Stimulated activated CD4-positive, alpha-beta T cell treated with anti-CD3 and anti-CD28 coated beads, Interleukin-2, amount 100 ng/mL, for 24 hours (primary cell): ENCODE data around the gene ZSCAN2.
"Not testable (repeated sequence)": the region's sequence is repeated elsewhere in the genome, so short reads cannot be mapped to it uniquely, and the experiment has no call there.

Source experiments
- DNase-seq, 2 donors: peaks; one replicate each; pipeline ENCODE4 v3.0.0-alpha.2; 2020

Gene ZSCAN2

GRCh38 chr15:84600687-84601554 is at the start of gene ZSCAN2:
ZSCAN2 (plus strand) TSS chr15:84601009; CDS start chr15:84603928, 2,919 bp downstream.
- DNase-seq = peak; percentile 95 to 96

- DNase-seq = not testable (repeated sequence)
These were observed 49.2 kb upstream of the ZSCAN2 start for GRCh38 chr15:84551624-84552023.

GRCh38 chr15:84552896-84553295 is 47.9 kb upstream of the ZSCAN2 start:
- no peak for DNase-seq

- not testable (repeated sequence) for DNase-seq
These were observed 44.1 kb upstream of the ZSCAN2 start for GRCh38 chr15:84556690-84557089.

DNA sequence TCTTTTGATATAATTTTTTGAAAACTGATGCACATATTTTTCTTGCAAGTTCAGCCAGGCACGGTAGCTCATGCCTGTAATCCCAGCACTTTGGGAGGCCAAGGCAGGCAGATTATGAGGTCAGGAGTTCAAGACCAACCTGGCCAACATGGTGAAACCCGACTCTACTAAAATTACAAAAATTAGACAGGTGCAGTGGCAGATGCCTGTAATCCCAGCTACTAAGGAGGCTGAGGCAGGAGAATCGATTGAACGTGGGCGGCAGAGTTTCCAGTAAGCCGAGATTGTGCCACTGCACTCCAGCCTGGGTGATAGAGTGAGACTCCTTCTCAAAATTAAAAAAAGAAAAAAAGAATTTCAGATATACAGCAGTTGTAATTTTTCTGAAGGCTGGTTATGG is 32.8 kb upstream of the ZSCAN2 start:
- not testable (repeated sequence) for DNase-seq

DNA sequence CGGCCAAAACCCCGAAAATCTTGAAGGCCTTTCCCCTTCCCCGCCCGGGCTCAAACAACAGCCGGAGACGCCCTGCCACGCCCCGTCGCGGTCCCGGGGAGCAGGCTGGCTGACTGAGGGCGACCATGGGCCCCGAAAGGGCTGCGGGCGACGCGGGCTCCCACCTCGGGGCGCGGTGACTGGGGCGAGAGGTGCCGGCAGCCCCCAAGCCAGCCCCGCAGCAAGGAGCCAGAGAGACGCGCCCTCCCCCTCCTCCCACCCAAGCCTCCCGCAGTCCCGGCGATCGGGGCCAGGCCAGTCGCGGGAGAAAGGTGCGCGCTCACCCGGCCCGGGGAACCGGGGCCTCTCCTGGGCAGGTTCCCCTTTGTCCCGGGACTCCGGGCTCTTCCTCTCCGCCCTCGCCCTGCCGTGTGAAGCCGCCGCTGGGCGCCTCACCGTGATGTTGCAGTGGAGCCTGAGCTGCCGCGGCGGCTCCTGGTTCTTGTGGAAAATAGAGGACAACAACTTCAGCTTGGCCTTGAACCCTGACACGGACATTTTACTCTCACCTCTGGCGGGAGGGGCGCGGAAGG is 30.6 kb upstream of the ZSCAN2 start:
- peak; percentile 55 to 66 for DNase-seq

DNA sequence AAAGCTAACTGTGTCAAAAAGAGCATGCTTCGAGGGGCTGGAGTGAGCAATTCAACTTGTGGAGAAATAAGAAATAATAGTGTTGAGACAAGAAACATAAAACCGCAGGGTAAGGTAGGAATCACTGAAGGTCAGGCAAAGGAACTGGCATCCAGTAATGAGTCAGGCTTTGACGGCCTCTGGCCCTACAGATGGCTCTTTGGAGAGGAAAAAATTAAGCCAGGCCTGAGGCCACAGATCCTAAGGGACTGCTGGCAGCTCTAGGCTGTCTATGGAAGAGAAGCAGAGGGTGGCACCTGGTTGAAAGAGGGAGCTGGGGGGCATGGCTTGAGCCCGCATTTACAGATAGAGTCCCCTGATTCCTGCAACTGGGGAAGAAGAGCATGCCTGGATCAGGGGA is 28.6 kb upstream of the ZSCAN2 start:
- DNase-seq = no peak

- DNase-seq = no peak
These were observed 25.3 kb upstream of the ZSCAN2 start for GRCh38 chr15:84575493-84575892.

DNA sequence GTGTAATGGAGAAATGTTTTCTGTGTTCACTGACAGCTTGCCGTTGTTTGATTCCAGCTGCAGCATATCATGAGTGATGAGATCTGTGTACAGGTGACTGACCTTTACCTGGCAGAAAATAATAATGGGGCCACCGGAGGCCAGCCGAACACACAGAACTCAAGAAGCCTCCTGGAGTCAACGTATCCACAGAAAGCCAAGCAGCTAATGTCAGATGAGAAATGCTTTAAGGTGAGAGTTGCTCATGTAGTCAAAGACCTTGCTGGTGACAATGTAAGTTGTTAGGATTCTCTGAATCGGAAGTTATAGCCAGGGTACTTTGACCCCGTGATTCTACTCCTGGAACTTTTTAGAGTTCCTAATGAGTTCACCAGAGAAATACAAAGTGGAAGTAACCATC is 22.9 kb upstream of the ZSCAN2 start:
- not testable (repeated sequence) for DNase-seq

GRCh38 chr15:84579261-84579721 is 21.5 kb upstream of the ZSCAN2 start:
- not testable (repeated sequence) for DNase-seq

DNA sequence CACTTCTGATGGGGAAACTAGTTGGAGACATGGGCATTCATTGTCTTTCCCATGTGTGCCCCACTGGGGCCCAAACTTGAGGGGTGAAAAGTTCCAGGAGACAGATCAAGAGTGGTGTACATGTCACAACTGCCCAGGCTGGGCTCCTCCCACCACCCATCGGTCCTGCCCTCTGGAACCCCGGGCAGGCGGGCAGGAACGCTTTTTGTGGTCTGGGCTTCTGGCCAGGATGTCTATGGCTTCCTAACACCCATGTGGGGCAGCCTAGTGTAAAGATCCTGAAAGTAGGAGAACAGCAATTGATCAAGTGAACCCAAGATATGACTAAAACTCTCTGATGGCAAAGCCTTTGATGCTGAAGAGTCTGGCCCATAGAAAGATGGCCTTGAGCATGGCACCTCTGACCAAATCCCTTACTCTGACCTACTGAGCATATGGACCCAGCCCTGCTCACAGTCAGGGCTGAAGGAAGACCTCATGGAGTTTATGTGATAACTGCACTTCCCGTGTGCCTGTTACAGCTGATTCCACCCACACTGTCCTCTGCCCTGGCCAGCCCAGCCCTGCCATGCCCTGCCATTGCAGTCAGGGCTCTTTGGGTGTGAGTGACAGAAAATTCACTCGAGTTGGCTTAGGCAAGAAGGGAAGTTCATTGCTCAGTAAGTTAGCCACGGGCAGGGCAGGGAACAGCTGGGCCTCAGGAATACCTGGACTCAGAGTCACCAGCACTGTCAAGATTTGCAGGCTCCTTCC is 19.0 kb upstream of the ZSCAN2 start:
- DNase-seq = not testable (repeated sequence)

- no peak for DNase-seq
These were observed 18.1 kb upstream of the ZSCAN2 start for GRCh38 chr15:84582583-84583157.

DNA sequence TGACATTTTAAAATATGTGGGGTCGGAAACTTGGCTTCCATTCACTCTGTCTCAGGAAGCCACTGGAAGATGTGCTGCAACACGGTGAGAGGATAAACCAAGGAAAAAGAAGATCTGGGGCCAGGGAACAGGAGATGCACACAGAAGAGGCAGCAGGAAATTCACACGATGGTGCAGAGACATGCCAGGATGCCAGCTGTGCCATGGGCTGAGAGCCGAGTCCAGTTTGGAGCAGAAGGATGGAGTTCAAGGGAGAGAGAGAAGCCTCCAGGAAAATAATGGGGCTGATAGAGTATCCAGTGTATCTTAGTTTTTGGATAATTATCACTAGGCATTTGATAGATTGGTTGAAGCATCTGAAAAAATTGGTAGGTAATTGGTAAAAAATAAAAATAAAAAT is 16.9 kb upstream of the ZSCAN2 start:
- not testable (repeated sequence) for DNase-seq

- no peak for DNase-seq
These were observed 14.1 kb upstream of the ZSCAN2 start for GRCh38 chr15:84586696-84587095.

DNA sequence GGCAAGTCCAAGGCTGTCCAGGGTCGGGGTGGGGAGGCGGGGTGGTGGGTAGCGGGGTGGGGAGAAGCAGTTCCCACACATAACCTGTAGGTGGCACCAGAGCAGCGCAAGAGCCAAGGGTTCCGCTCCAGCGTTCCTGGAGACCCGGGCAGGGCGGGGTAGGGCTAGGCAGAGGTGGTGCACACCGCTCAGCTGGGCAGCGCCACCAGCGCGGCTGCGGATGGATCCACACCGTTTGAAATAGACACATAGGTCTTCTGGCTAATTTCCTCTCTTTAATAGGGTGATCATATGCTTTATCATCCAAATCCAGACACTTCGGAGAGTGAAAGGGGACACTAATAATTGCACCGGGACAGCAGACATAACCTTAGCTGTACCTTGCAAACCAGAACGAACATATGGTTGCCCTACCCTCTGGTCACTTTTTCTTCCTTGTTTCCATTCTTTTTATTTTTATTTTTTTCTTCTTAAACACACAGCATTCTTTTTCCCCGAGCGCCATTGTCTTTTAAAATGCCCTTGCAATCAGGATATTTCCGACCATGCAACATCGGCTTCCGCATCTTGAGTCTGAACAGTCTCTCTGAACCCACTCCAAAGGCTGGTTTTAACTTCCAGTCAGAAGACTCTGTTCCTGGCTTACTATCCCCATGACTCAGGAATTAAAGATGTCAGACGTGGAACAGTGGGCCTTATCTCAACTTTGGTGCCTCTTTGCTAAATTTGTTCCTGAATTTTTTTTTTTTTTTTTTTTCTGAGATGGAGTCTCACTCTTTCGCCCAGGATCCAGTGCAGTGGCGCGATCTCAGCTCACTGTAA is 12.5 kb upstream of the ZSCAN2 start:
- DNase-seq = peak; percentile 87 to 88

GRCh38 chr15:84590406-84590805 is 10.4 kb upstream of the ZSCAN2 start:
- DNase-seq = no peak

GRCh38 chr15:84591815-84592214 is 9.0 kb upstream of the ZSCAN2 start:
- DNase-seq = no peak

DNA sequence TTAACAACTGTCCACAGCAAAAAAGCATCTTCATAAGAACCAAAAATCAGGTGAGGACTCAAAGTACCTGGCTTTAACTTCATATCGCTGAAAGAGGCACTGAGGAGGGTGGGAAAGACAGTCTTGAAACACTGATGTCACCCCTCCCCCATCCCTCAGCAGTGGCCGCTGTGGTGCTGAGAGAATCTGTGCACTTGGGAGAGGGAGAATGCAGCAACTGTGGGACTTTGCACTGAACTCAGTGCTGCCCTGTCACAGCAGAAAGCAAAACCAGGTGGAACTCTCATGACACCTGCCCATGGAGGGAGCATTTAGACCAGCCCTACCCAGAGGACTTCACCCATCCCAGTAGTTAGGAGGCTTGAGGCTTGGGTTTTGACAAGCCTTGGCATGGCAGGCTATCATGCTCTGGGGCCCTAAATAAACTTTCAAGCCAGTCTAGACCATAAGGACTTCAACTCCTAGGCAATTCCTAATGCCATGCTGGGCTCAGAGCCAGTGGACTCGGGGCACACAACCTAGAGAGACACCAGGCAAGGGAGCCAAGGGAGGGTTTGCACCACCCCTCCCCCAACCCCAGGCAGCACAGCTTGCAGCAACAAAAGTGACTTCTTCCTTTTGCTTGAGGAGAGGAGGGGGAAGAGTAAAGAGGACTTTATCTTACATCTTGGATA is 6.1 kb upstream of the ZSCAN2 start:
- no peak for DNase-seq

GRCh38 chr15:84595660-84596059 is 5.1 kb upstream of the ZSCAN2 start:
- no peak for DNase-seq

GRCh38 chr15:84597296-84597695 is 3.5 kb upstream of the ZSCAN2 start:
- DNase-seq = no peak

- DNase-seq = no peak
These were observed 2.6 kb upstream of the ZSCAN2 start for GRCh38 chr15:84598250-84598649.

GRCh38 chr15:84598993-84599392 is 1.8 kb upstream of the ZSCAN2 start:
- peak; percentile 39 for DNase-seq
